NCI-H146 treated with DMSO at 0.1 percent for 48 hours (cell line): Measurements from ENCODE around the gene MRPS18A.

Experiments used
- DNase-seq: peaks from one replicate; lab custom pipeline; 2025; ENCODE audit not compliant: unreplicated experiment; lab: John Stamatoyannopoulos, UW

The MRPS18A gene

DNA sequence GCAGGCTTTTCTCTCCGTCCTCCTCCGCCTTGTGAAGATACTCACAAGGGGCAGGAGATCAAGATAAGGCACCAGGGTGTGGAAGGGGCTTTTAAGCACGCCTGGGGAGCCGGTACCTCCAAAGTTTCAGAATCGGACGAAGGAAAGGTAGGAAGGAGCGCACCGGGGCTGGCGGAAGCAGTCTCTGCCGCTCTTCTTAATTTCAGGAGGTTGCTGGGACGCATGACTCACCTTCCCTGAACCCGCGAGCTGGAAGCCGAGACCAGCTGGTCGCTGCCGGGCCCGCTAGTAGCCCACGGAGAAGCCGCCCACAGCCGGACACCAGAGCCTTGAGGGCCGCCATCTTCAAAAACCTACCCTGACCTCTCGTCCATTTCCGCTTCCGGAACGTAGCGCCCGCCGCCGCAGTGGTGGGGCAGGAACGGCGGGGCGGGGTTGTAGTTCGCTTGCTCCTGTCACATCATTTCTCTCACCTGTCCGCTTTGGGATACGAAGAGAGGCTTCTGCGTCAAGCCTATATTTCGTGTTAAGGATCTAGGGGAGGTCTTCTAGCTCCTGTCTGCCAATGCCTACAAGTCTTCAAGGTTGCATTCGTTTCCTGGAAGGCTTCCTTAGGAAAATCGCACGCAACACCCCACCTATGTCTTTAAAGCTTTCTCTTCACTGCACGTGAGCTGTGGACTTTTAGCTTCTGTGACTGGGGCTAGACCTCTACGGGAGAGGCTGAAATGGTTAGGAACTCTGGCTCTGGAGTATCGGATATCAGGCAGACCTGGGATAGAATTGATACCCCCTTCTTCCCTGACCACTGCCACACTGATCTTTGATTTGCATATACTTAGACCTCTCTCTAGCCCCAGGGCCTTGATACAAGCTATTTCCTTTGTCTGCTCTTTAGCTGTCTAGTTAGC is at the start of gene MRPS18A:
MRPS18A (minus strand) TSS at position 355 of the 911 bp plus-strand sequence; CDS start at position 343, 12 bp downstream.
- DNase-seq, result peak; percentile 87

DNA sequence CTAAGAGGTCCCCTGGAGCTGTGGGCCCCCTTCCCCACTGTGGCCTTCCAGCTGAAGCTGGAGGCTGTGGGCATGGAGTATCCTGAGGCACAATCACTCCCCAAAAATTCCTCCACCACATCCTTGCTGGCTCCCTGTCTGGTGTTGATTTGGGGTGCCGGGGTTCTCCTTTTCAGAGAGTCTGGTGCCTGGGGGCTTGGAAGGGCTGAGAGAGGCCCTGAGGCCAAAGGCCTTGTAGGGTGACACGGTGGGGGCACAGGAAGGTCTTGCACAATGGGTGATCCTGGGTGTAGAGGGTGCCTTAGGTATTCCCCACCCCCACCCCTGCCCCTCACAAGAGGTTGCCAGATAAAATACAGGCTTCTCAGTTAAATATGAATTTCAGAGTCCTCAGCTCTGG is 49.3 kb upstream of the MRPS18A start:
- DNase-seq, result no peak

DNA sequence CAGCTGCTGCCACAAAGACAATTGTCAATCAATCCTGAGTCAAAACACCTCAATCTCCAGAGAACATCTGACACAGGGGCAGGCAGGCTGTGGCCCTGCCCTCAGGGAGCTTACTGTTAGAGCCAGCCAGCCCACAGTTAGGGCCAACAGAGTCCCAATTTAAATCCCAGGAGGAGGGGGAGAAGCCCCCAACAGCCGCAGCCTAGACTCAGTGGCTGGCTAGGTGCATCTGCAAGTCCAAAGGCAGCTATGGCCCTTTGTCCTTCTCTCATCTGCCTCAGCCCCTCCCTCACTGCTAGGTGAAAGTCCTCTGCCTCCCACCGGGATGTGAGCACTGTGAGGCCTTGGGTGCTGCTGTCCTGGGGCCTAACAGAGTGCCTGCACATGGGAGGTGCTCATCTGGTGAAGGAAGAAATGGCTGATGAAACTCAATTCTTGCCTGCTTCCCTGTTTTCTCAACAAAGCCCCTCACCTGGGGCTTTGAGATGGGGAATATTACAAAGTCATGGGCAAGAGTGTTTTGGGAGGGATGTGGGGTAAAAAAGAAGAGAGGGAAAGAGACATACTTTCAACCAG is 48.7 kb upstream of the MRPS18A start:
- DNase-seq, result no peak

DNA sequence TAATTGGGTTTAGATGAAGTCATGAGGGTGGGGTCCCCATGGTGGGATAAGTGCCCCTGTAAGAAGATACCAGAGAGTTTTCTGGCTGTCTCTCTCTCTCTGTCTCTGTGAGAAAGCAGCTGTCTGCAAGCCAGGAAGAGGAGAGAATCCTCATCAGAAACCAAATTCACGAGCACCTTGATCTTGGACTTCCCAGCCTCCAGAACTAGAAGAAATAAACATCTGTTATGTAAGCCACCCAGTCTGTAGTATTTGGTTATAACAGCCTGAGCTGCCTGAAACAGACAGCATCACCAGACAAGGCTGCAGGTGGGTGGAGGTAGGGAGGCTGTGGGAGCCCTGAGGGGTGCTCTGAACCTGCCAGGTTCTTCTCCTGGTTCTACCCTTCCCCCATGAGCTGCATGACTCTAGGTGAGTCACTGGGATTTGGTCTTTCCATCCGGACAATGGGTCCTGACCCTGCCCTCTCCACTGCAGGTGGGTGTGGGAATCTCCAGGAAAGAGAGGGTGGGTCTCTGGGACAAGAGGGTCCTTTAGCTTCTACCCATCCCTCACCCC is 48.1 kb upstream of the MRPS18A start:
- DNase-seq, result no peak

DNA sequence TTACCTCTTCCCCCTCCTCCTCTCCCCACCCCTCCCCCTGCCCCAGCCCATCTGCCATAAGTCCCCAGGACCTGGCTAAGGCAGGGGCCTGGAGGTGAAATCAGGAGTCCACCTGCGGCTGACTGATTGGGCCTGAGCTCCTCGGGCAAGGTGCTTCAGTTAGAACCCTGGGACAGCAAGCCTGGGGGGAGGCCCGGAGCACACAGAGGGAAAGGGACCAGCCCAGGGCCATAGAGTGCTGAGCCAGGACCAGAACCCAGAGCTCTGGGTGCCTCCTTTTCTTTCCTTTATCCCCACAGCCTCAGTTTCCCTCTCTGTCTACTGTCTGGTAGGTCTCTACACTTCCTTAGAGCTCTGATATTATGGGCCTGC is 46.7 kb upstream of the MRPS18A start:
- no peak for DNase-seq

DNA sequence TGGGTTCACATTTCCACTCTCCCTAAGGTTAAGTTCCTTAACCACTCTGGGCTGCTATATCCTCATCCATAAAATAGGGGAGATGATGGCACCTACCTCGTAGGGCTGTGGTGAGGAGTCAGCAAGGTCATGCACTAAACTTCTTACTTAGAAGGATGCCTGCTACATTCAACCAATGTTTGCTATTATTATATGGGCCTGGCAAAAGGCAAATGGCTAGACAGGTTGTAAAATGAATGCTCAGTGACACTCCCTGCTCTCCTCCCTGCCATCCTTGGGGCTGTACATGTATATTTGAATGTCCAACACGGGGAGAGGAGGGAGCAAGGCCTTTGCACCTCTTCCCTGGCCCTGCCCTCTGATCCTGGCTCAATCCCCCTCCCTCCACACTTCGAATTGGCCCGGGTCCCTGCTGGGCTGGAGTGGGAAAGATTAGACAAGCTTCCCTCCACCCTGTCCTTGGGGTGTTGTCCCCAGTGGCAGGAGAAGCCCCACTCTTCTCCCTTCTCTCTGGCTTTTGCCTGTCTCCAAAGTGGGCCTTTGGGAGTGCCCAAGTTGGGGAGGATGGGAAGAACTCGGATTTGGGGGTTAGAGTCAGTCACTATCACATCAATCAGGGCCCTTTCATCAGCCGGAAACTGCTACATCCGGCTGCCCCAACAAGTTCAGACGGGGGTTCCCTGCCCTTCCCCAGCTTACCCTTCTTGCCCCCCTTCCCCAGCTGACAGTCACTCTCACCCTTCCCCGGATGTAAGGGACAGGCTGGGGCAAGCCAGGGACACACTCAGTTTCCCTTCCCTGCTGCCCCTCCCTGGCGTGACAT is 46.1 kb upstream of the MRPS18A start:
- no peak for DNase-seq

DNA sequence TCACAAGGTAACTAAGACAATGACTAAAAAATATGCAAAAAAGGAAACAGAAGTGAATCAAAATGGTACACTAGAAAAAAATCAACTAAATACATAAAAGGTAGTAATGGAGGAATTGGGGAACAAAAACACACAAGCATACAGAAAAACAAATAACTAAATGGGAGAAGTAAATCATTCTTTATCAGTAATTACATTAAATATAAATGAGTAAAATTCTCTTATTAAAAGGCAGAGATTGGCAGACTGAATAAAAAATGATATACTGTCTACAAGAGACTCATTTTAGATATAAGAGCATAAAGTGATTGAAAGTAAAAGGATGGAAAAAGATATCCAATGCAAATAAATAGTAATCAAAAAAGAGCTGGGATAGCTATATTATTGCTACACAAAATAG is 43.0 kb upstream of the MRPS18A start:
- no peak for DNase-seq

DNA sequence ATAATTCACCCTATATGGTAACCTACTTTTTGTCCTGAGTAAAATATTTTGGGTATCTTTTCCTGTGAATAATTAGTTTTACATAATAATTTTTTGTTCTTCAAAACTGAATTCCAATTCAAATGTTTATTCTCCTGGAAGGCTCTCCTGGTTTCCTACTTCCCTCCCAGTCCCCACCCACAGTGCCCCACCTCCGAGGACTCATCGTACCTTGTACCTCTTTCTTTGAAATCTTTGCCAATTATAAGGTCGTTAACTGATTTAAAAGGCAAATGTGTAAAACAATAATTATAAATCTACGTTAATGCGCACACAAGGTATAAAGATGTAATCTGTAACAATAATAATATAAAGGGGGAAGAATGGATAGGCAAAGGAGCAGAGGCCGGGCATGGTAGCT is 41.9 kb upstream of the MRPS18A start:
- no peak for DNase-seq

DNA sequence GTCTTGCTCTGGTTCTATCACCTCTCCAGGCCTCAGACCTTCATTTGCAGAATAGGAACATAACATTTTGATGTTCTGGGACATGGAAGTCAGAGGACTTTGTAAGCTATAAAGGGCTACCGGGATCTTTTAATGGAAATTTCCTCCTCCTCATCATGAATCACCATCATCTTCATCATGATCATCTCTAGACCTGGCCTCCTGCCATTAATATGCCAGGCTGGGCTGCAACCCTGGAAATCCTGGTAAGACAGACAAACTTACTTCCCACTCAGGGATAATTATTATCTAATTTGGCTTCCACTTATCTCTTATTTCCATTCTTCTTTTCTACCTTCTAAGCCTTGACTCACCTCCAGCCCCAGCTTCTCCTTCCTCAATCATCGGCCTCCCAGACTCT is 41.0 kb upstream of the MRPS18A start:
- DNase-seq, result no peak

DNA sequence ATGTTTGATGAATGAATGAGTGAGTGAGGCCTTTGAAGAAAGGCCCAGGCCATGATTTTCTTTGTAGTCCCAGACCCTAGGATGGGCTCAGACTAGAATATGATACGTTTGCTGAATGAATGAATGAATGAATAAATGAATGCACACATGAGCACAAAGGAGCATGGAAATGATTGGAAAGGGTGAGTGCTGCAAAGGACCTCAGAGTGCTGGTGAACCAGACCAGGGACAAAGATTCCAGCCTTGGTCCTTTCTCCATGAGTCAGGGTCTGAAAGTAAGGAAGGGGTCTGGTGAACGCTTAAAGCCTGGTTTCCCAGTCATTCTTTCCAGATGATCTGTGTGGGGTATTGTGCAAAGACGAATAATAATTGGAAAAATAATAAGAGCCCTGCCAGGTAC is 40.0 kb upstream of the MRPS18A start:
- DNase-seq, result no peak

DNA sequence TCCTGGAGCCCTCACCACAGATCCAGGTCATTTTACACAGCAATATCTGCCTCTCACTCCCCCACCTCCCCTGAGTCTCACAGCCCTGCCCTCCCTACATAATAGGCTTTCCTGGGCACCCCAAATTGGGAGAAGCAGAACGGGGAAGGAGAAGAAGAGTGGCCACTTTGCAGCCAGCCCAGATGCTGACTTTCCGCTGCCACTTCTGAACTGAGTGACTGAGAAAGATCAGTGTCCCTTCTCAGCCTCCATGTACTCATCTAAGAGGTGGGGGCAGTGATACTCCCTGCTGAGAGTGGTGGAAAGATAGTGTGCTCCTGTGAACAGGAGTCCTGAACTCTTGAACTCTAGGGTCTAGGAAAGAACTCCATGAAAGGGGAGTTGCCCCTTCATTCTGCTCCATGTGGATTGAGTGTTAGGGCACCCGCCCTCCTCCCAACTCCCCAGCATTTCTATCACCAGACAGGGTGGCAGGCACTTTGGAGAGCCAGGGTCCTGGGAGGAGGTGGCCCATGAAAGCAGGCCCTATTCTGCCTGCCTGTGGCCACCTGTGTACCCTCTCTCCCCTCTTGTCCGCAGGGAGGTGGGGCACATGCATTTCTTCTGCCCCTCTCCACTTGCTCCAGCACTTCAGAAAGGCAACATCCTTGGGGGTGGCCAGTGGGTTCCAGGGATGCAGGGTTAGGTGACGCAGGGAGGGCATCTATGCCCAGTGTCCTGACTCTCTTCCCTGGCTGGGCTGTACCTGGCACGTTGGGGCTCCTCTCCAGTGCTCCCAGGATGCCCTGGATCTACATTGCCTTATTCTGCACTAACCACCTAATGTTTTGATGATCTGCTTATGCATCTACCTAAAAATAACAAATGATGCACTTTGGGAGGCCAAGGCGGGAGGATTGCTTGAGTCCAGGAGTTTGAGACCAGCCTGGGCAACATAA is 38.3 kb upstream of the MRPS18A start:
- no peak for DNase-seq

DNA sequence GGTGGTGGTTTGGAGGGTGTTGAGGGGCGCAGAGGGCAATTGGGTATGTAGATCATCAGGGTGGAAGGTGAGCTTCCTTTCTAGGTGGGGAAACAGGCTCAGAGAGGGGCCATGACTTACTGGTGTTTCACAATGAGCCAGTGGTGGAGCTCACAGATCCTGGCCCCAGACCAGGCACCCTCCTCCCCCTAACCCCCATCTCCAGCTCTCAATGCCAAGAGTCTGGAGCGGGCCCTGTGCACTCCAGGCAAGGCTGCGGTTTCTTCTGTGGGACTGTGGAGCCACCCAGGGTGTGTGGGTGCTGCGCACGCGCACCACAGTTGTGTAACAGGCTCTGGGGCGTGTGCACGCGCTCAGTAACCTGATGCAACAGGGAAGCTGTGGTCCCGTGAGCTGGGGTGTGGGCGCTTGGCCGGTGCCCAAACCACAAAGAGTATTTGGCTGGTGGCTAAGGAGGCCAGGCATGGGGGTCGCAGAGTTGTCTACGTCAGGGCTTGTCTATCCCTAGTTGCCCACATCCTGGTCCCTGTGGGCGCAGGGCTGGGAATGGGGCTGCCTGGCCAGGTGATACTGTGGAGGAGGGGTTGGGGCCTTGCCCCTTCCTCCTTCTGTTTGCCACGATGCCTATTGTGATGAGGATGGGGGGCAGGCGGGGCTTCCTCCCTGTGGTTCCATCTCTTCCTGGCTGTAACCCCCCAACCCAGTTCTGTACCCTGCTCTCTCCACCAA is 37.5 kb upstream of the MRPS18A start:
- DNase-seq, result no peak

DNA sequence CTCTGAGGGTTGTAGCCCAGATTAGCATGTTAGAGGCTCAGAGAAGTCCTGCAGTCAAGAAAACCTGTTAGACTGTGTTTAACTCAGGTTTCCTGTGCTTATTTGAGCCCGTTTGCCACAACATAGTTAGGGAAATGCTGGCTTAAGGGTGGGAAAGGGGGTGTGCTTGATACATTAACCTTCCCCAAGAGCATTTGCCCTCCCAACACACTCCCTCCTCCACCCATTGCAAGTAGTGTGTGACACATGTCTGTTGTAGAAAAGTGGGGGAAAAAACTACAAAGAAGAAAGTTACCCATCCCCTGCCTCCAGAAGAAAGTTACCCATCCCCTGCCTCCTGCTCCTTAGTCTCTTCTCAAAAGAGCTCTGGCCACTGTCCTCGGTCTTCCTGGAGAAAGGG is 36.8 kb upstream of the MRPS18A start:
- DNase-seq, result no peak

DNA sequence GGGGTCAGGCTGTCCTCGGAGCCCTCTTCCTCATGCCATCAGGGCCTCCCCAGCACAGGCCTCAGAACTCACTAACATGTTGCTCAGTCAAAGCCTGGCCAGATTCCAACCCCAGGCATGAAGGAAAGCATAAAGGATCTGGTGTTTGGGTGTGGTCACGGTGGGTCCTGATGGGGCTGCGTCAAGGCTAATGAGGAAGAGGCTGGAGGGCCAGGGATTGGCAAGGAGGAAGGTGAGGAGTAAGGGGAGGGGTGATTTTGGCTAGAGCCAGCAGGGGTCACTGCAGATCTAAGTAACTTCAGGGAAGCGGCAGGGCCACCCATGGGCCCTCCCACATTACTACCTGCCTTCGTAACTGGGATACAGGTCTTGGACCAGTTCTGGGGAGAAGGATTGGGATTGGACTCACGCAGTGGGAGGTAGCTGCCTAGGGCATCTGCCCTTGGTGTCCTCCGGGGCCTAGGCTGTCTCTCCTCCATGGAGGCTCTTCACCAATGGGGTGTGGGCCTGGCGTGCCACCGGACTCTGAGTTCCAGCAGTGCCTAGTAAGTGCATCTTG is 36.2 kb upstream of the MRPS18A start:
- peak; percentile 67 for DNase-seq

DNA sequence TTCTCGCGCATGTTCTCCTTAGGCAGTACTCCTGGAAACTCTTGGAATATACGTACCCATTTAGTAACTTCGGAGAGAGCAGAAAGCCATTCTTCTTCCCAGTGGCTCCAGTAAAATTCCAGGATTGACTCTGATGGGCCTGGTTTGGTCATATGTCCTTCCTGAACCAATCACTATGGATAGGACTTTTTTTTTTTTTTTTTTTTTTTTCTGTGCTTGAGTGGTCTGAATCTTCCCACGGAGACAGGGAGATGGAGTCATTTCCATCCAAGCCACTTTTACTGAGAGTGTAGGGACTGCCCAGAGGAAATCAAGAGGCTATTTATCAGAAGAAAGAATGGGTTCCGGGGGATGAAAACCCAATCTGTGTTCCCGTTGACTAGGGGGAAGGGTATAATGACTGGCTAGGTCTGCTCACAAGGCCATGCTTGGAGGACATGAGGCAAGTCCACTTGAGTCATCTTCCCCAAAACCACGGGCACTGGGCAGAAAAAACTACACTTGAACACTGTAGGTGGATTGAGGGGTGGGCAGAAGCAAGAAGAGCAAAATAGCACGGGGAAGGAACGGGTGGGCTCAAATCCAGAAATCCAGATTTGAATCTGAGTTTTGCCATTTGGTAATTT is 35.4 kb upstream of the MRPS18A start:
- DNase-seq, result no peak

DNA sequence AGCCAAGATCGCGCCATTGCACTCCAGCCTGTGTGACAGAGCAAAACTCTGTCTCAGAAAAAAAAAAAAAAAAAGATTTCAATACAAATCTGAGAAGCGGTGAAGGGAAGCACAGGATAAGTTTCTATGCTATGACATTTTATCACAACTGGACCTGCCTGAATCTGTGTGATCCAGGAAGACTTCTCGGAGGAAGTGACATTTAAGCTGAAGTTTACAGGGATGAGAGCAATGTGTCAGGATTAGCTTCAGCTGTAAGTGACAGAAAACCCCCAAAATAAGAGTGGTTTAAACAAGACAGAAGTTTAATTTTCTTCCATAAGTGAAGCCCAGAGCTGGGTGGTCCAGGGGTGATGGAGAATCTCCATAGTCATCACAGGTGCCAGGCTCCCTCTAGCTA is 33.4 kb upstream of the MRPS18A start:
- no peak for DNase-seq

DNA sequence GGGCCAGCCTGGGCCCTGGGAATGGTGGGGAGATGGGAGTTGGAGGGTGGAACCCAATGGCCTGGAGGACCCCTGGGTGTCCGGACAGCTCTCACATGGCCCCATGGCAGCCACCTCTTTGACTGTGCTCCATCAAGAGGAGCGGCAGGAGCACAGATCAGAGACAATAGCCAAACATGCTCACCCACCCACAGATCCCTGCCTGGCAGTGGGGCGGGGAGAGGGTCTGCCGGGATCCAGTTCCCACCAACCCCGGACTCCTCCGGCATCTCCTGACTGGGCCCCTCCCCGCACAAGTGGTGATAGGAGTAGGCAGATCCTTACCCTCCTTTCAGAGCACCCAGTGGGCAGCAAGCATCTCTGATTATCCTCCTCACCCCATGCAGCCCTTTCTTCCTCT is 31.9 kb upstream of the MRPS18A start:
- DNase-seq, result no peak

DNA sequence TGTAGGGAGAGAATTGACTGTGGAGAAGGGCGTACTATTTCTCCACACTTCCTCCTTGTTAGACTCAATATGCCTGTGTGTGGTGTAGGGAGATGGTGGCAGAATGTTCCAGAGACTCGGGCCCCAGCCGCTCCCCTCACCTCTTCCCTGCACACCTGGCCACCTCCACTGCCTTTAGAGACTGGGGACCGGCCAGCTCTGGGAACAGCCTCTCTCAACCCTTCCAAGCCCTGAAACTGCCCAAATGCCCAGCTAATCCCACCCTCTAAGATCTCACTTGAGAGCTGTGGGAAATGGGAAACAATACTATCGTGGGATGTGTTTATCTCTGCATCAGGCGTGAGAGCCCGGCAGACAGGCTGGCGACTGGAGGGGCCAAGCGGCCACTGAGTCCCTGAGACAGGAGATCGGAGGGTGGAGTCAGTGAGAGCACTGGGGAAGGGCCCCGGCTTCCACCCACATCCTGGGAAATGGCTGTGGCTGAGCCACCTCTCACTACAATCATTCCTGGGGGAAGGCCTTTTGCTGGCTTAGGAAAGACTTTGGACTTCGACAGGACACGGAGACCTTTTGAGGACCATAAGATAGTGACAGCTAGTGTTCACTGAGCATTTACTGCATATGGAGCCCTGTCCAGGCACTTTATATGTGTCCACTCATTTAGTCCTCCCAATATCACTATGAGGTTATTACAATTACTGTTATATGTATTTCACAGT is 31.0 kb upstream of the MRPS18A start:
- no peak for DNase-seq
